ENCODE results near the gene RABGAP1L. TPM values are rescaled to one million over a fixed set of nuclear protein-coding genes. Genes with fewer than 3 reads are reported as not detected.

The RABGAP1L gene
- total and polyA plus RNA-seq, 2 of the 4 experiments (the other 2 are of a cell fraction), result 7.9 to 26.7 TPM

GRCh38 chr1:174966008-174966572, 806.8 kb downstream of the RABGAP1L start:
- H4K20me1 ChIP-seq (ENCODE audit: insufficient read depth, low read length), result no peaks in the 10 kb centered on the region
- TF ChIP-seq ELK1 (IDR thresholded peaks at IDR 0.05; ENCODE audit: borderline replicate concordance, low read depth, low read length) (no peak), CEBPB (IDR thresholded peaks at IDR 0.05; ENCODE audit: low read depth, low read length) (0 out of 2 replicates have a peak, but pooled peaks have one; percentile 7), RCOR1 (IDR thresholded peaks at IDR 0.05; ENCODE audit: insufficient replicate concordance, low read length) (no peak)
- no CpG with 5 or more reads among the region's 1 CpG for WGBS, 2 experiments (ENCODE audit: extremely low coverage in 2 of 2, insufficient read length in 1 of 2)
- H3K4ac ChIP-seq (ENCODE audit: low read depth, low read length), result no peak overlapping the region
- ATAC-seq (ENCODE audit: low read depth) (no peak), DNase-seq (no peak)
- H3K79me1 ChIP-seq (ENCODE audit: low read depth in 1 of 2, low read length in 2 of 2), result no peaks in the 10 kb centered on the region
- intact Hi-C loops (cut with micrococcal nuclease) (no loop called here), dilution Hi-C loops (cut with HindIII; ENCODE audit: low sequenced_read_pairs, unreplicated experiment) (no loop called here), in situ Hi-C loops (cut with MboI; ENCODE audit: low sequenced_read_pairs) (no loop called here)
- H3K36me3 ChIP-seq (ENCODE audit: control insufficient read depth, insufficient read depth, low read length), result no peaks in the 10 kb centered on the region
- no peak overlapping the region for H2BK15ac ChIP-seq (ENCODE audit: low read depth, low read length)
- H3K4me1 ChIP-seq (ENCODE audit: control insufficient read depth, insufficient read depth, low read length), result no peaks in the 10 kb centered on the region
- H3K9ac ChIP-seq (ENCODE audit: low read depth, low read length), result no peak overlapping the region
- no peak overlapping the region for H3K18ac ChIP-seq (ENCODE audit: low read depth, low read length)
- no peak overlapping the region for H4K5ac ChIP-seq (ENCODE audit: low read depth, low read length)
- H2BK5ac ChIP-seq (ENCODE audit: low read depth, low read length, poor library complexity, severe bottlenecking), result no peak overlapping the region
- H3K9me1 ChIP-seq (ENCODE audit: insufficient read depth, low read length), result no peaks in the 10 kb centered on the region
- no peak overlapping the region for H3K4me3 ChIP-seq (ENCODE audit: insufficient read depth, low read depth, low read length)
- no peak overlapping the region for H3K14ac ChIP-seq (replicated peaks; ENCODE audit: low read depth, low read length)
- POLR2A ChIA-PET (ENCODE audit: unreplicated experiment), result no interaction called here
- H3K9me3 ChIP-seq (ENCODE audit: control insufficient read depth, insufficient read depth, low read length), result no peaks in the 10 kb centered on the region
- H3K23ac ChIP-seq (ENCODE audit: low read depth, low read length), result no peak overlapping the region
- no peak overlapping the region for H4K91ac ChIP-seq (ENCODE audit: insufficient read depth, low read depth, low read length)
- peaks cover 8% of the 10 kb centered on the region; the same call in 1 of the 2 replicates for H3K27me3 ChIP-seq (ENCODE audit: control insufficient read depth, insufficient read depth, low read length)
- no peak overlapping the region for H2AFZ ChIP-seq (replicated peaks; ENCODE audit: low read length, poor library complexity)
- H2BK20ac ChIP-seq (ENCODE audit: low read depth, low read length), result no peak overlapping the region
- no peak overlapping the region for H2BK120ac ChIP-seq (ENCODE audit: low read depth, low read length)
- no TSS peak for BruUV-seq (replicated peaks)
- no peak overlapping the region for H3K4me2 ChIP-seq (ENCODE audit: low read depth, low read length)
- no peak overlapping the region for H4K8ac ChIP-seq (ENCODE audit: low read depth in 2 of 2, low read length in 2 of 2)
- CTCF ChIA-PET, result interaction anchor here (0.5 kb wide), 1 partner anchor 41 kb away, joined by 8 read pairs; no protein-coding TSS in a partner anchor
- H3K27ac ChIP-seq (ENCODE audit: insufficient read depth, low read length), result no peak overlapping the region
- no peak overlapping the region for H2AK5ac ChIP-seq (ENCODE audit: low read depth, low read length)
- H3K56ac ChIP-seq (ENCODE audit: extremely low read depth, insufficient read depth, low read length), result no peak overlapping the region
- H2AK9ac ChIP-seq (replicated peaks; ENCODE audit: low read depth, low read length, poor library complexity), result no peak overlapping the region
